Measurements from ENCODE around the gene CSF1.

Gene CSF1

DNA sequence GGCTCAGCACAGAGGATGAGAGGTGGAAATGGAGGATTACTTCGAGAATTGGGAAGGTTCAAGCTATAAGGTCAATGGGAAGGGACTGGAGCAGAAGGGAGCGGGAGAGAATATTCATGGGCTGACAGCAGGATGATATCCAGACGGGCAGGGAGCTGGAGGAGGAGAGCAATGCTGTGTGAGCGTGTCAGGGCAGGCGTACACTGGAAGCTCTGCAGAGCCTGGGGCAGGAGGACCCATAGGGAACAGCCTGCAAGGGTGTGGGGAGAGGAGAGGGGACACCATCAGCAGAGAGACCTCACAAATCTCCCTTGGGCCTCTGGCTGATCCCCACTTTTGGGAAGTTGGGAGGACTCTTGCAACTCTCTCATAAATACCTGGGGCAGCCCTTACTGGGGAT lies 13.7 kb downstream of the CSF1 start:
- no peaks in the 10 kb centered on the region for H3K27me3 Mint-ChIP-seq (ENCODE audit: low read depth, poor library complexity)
- peaks cover 25% of the 10 kb centered on the region for H3K36me3 Mint-ChIP-seq (ENCODE audit: low read depth)
- peaks cover 47% of the 10 kb centered on the region for H3K4me1 Mint-ChIP-seq
- no peak overlapping the region for H3K27ac Mint-ChIP-seq
- H3K9me3 Mint-ChIP-seq, result no peaks in the 10 kb centered on the region
- H3K4me3 Mint-ChIP-seq, result peak overlapping the region; percentile 58
- no peak for DNase-seq
- TF ChIP-seq, protein P1, sequence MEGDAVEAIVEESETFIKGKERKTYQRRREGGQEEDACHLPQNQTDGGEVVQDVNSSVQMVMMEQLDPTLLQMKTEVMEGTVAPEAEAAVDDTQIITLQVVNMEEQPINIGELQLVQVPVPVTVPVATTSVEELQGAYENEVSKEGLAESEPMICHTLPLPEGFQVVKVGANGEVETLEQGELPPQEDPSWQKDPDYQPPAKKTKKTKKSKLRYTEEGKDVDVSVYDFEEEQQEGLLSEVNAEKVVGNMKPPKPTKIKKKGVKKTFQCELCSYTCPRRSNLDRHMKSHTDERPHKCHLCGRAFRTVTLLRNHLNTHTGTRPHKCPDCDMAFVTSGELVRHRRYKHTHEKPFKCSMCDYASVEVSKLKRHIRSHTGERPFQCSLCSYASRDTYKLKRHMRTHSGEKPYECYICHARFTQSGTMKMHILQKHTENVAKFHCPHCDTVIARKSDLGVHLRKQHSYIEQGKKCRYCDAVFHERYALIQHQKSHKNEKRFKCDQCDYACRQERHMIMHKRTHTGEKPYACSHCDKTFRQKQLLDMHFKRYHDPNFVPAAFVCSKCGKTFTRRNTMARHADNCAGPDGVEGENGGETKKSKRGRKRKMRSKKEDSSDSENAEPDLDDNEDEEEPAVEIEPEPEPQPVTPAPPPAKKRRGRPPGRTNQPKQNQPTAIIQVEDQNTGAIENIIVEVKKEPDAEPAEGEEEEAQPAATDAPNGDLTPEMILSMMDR (IDR thresholded peaks at IDR 0.05), result no peak

DNA sequence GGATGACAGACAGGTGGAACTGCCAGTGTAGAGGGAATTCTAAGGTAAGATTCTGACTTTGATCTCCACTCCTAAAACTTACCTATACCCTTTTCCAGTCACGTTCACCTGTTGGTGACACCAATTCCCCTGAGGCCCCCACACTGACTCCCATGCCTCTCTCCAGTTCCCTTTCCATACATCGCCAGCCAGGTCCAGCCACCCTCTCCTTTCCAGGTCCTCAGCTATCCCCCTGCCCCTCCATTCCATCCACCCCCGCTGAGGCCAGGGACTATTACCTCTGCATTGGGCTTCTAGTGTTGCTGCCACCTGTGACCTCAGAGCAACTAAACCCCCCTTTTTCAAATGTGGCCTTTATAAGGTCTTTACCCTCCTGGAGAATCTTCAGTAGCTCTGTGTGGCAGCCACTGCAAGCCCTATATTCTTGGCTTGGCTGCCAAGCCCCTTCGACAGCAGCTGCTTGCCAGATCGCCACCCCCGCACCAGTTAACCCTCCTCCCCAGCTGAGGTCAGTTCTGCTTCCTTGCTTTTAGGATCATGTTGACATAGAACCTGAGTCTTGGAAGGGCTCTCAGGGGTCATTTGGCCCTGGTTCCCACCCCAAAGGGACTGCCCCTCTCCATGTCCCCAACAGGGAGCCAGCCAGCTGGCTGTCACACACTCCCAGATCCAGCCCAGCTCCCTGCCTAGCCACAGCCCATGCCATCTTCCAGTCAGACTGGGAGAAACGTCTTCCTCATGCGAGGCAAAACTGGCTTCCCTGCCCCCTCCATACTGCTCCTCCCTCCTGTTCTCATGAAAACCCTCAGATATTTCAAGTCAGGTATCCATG lies 14.7 kb downstream of the CSF1 start:
- no peak for DNase-seq
- H3K27ac Mint-ChIP-seq, result peak overlapping the region; percentile 78
- peak overlapping the region; percentile 4 for H3K4me3 Mint-ChIP-seq
- no peaks in the 10 kb centered on the region for H3K9me3 Mint-ChIP-seq
- H3K27me3 Mint-ChIP-seq (ENCODE audit: low read depth, poor library complexity), result peaks cover 3% of the 10 kb centered on the region
- peaks cover 58% of the 10 kb centered on the region for H3K4me1 Mint-ChIP-seq
- peaks cover 25% of the 10 kb centered on the region for H3K36me3 Mint-ChIP-seq (ENCODE audit: low read depth)
- TF ChIP-seq, protein P1 (IDR thresholded peaks at IDR 0.05), result no peak

DNA sequence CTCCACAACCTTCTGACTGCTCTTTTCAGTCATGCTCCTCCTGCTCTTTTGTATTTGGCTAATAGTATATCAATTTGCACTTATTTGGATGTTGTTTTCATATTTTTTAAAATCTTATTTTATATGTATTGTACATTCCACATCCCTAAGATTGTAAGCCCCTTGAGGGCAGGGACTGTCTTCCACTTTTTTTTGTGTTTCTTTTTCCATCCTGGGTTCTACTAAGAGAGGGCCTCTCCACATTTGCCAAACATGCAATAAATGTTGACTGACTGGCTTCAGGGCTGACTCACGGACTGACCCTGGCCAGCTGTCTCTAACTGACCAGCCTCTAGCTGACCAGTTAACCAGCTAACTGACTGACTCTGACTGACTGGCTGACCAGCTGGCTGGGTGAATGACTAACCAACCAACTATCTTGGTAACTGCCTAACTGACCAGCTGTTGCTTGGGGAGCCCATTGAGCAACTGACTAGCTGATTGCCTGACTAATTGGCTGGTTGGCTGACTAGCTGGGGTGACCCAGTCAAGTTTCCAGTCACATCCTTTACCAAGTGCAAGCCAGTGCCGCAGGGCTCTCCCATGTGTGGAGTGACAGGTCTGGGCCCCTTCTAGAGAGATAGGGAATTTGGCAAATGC lies 16.1 kb downstream of the CSF1 start:
- Mint-ChIP-seq H3K27ac (no peak overlapping the region), H3K4me3 (no peak overlapping the region), H3K4me1 (peaks cover 72% of the 10 kb centered on the region), H3K36me3 (ENCODE audit: low read depth) (peaks cover 14% of the 10 kb centered on the region), H3K27me3 (ENCODE audit: low read depth, poor library complexity) (peaks cover 6% of the 10 kb centered on the region), H3K9me3 (no peaks in the 10 kb centered on the region)
- DNase-seq, result no peak
- TF ChIP-seq, protein P1 (IDR thresholded peaks at IDR 0.05), result no peak

DNA sequence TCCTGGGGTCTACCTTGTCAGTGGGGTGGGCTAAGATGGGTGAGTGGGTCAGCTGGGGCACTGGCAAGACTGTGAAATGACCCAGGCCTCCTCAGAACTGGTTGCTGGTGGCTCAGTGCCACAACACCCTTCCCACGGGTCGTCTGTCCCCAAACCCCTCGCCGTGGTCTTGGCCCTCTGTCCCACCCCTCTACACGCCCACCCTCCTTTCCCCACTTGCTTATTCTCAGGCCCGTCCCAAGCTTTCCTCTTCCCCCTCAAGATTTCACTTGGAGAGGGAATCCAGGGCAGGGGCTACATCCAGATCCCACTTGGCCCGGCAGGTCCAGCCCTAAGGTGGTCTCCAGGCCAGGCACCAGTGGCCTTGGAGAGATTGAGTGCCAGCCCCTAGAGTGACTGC lies 16.7 kb downstream of the CSF1 start:
- Mint-ChIP-seq H3K36me3 (ENCODE audit: low read depth) (peaks cover 14% of the 10 kb centered on the region), H3K27me3 (ENCODE audit: low read depth, poor library complexity) (peaks cover 6% of the 10 kb centered on the region), H3K4me3 (no peak overlapping the region), H3K9me3 (no peaks in the 10 kb centered on the region), H3K4me1 (peaks cover 77% of the 10 kb centered on the region), H3K27ac (no peak overlapping the region)
- TF ChIP-seq, protein P1 (IDR thresholded peaks at IDR 0.05), result no peak
- no peak for DNase-seq

DNA sequence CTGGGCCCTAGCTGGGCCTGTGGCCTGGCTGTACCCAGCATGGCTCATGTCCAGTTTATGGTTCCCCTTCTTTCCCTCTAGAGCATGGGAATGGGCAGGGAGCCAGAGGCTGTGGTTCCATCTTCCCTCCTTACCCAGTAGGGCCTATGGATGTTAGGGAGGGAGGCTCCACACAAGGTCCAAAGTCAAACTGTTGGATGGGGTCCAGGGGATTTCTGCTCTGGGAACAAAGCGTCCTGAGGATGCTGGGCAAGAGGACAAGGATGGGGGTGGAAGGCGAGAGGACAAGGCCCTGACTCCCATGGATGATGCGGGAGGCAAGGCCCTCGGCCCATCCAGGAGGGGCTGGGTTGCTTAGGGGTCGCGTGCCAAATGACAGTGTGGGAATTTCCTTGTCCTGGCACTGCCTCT lies 17.3 kb downstream of the CSF1 start:
- TF ChIP-seq, protein P1 (IDR thresholded peaks at IDR 0.05), result no peak
- Mint-ChIP-seq H3K36me3 (ENCODE audit: low read depth) (peaks cover 14% of the 10 kb centered on the region), H3K27me3 (ENCODE audit: low read depth, poor library complexity) (peaks cover 6% of the 10 kb centered on the region), H3K9me3 (no peaks in the 10 kb centered on the region), H3K4me1 (peaks cover 82% of the 10 kb centered on the region), H3K4me3 (no peak overlapping the region), H3K27ac (no peak overlapping the region)
- DNase-seq, result no peak

All from nephron progenitor cell (in vitro differentiated cells).